HEK293 (cell line): ENCODE results near the gene TGIF1.

Experiments used
- KLF10 ChIP-seq: fragments of 450-650 bp; IDR thresholded peaks from 2 replicates; pipeline ENCODE4 v1.5.1; 2018; ENCODE audit warnings: missing biosample characterization, mild to moderate bottlenecking, missing genetic modification characterization
- SP3 ChIP-seq: fragments of 450-650 bp; formaldehyde crosslinking; IDR thresholded peaks from 2 replicates; pipeline ENCODE4 v1.5.1; 2016; ENCODE audit warnings: missing biosample characterization, missing genetic modification characterization
- ZNF121 ChIP-seq: fragments of 450-650 bp; formaldehyde crosslinking; IDR thresholded peaks from 2 replicates; pipeline ENCODE4 v1.5.1; 2016; ENCODE audit warnings: missing biosample characterization, missing genetic modification characterization
- ZNF221 ChIP-seq: fragments of 450-650 bp; formaldehyde crosslinking; IDR thresholded peaks from 2 replicates; pipeline ENCODE4 v1.5.1; 2017; ENCODE audit warnings: missing biosample characterization, missing genetic modification characterization, borderline replicate concordance
- ZNF48 ChIP-seq: fragments of 450-650 bp; formaldehyde crosslinking; IDR thresholded peaks from 2 replicates; pipeline ENCODE4 v1.5.1; 2016; ENCODE audit warnings: missing biosample characterization, missing genetic modification characterization
- ZNF791 ChIP-seq: fragments of 450-650 bp; formaldehyde crosslinking; IDR thresholded peaks from 2 replicates; pipeline ENCODE4 v1.5.1; 2016; ENCODE audit warnings: missing biosample characterization, missing genetic modification characterization
- ZNF830 ChIP-seq: fragments of 450-650 bp; IDR thresholded peaks from 2 replicates; pipeline ENCODE4 v1.5.0; 2018; ENCODE audit warnings: missing biosample characterization, missing genetic modification characterization, low read depth, mild to moderate bottlenecking, moderate library complexity
- TF ChIP-seq, protein P1 (sequence below): IDR thresholded peaks from 2 replicates; pipeline ENCODE4 v1.6.1; 2011; ENCODE audit warnings: mild to moderate bottlenecking, low read depth, low read length, borderline replicate concordance
- TF ChIP-seq, protein P2 (sequence below): fragments of 450-650 bp; formaldehyde crosslinking; IDR thresholded peaks from 2 replicates; pipeline ENCODE4 v1.5.1; 2016; ENCODE audit warnings: missing biosample characterization, missing genetic modification characterization
- TF ChIP-seq, protein P3 (sequence below): fragments of 450-650 bp; formaldehyde crosslinking; IDR thresholded peaks from 2 replicates; pipeline ENCODE4 v1.5.1; 2016; ENCODE audit warnings: missing biosample characterization, missing genetic modification characterization
- TF ChIP-seq, protein P4 (sequence below): fragments of 450-650 bp; IDR thresholded peaks from 2 replicates; pipeline ENCODE4 v1.5.1; 2018; ENCODE audit warnings: missing biosample characterization, mild to moderate bottlenecking, missing genetic modification characterization
- TF ChIP-seq, protein P5 (sequence below): fragments of 450-650 bp; formaldehyde crosslinking; IDR thresholded peaks from 2 replicates; pipeline ENCODE4 v1.5.1; 2016; ENCODE audit warnings: missing biosample characterization, missing genetic modification characterization
- TF ChIP-seq, protein P6 (sequence below): fragments of 450-650 bp; formaldehyde crosslinking; IDR thresholded peaks from 2 replicates; pipeline ENCODE4 v1.5.1; 2016; ENCODE audit warnings: missing biosample characterization, missing genetic modification characterization
- TF ChIP-seq, protein P7 (sequence below): fragments of 450-650 bp; formaldehyde crosslinking; IDR thresholded peaks from 2 replicates; pipeline ENCODE4 v1.5.1; 2017; ENCODE audit warnings: missing biosample characterization, missing genetic modification characterization

DNA sequence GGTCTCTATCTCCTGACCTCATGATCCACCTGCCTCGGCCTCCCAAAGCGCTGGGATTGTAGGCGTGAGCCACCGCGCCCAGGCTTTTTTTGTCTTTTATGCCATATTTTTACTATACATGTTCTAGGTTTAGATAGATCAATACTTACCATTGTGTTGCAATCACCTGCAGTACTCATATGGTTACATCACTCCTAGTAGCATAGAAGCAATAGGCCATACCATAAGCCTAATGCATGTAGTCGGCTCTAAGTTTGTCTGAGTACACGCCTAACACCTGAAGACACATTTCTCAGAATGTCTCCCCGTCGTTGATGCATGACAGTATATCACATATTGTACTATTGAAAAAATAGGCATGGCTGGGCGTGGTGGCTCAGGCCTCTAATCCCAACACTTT is 27.1 kb upstream of the TGIF1 start:
- TF ChIP-seq, protein P1, sequence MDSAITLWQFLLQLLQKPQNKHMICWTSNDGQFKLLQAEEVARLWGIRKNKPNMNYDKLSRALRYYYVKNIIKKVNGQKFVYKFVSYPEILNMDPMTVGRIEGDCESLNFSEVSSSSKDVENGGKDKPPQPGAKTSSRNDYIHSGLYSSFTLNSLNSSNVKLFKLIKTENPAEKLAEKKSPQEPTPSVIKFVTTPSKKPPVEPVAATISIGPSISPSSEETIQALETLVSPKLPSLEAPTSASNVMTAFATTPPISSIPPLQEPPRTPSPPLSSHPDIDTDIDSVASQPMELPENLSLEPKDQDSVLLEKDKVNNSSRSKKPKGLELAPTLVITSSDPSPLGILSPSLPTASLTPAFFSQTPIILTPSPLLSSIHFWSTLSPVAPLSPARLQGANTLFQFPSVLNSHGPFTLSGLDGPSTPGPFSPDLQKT, result no peak
- TF ChIP-seq, protein P2, sequence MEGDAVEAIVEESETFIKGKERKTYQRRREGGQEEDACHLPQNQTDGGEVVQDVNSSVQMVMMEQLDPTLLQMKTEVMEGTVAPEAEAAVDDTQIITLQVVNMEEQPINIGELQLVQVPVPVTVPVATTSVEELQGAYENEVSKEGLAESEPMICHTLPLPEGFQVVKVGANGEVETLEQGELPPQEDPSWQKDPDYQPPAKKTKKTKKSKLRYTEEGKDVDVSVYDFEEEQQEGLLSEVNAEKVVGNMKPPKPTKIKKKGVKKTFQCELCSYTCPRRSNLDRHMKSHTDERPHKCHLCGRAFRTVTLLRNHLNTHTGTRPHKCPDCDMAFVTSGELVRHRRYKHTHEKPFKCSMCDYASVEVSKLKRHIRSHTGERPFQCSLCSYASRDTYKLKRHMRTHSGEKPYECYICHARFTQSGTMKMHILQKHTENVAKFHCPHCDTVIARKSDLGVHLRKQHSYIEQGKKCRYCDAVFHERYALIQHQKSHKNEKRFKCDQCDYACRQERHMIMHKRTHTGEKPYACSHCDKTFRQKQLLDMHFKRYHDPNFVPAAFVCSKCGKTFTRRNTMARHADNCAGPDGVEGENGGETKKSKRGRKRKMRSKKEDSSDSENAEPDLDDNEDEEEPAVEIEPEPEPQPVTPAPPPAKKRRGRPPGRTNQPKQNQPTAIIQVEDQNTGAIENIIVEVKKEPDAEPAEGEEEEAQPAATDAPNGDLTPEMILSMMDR, result no peak
- TF ChIP-seq ZNF121 (tag by site-specific recombination) (no peak), ZNF221 (tag by site-specific recombination) (no peak), ZNF48 (tag by site-specific recombination) (no peak), ZNF791 (tag by site-specific recombination) (no peak), KLF10 (no peak), ZNF830 (tag by site-specific recombination) (no peak), SP3 (tag by site-specific recombination) (no peak)
- TF ChIP-seq, protein P3, sequence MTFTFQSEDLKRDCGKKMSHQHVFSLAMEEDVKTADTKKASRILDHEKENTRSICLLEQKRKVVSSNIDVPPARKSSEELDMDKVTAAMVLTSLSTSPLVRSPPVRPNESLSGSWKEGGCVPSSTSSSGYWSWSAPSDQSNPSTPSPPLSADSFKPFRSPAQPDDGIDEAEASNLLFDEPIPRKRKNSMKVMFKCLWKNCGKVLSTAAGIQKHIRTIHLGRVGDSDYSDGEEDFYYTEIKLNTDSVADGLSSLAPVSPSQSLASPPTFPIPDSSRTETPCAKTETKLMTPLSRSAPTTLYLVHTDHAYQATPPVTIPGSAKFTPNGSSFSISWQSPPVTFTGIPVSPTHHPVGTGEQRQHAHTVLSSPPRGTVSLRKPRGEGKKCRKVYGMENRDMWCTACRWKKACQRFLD (tag by site-specific recombination), result no peak
- TF ChIP-seq, protein P4, sequence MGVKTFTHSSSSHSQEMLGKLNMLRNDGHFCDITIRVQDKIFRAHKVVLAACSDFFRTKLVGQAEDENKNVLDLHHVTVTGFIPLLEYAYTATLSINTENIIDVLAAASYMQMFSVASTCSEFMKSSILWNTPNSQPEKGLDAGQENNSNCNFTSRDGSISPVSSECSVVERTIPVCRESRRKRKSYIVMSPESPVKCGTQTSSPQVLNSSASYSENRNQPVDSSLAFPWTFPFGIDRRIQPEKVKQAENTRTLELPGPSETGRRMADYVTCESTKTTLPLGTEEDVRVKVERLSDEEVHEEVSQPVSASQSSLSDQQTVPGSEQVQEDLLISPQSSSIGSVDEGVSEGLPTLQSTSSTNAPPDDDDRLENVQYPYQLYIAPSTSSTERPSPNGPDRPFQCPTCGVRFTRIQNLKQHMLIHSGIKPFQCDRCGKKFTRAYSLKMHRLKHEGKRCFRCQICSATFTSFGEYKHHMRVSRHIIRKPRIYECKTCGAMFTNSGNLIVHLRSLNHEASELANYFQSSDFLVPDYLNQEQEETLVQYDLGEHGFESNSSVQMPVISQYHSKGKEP, result no peak
- TF ChIP-seq, protein P5, sequence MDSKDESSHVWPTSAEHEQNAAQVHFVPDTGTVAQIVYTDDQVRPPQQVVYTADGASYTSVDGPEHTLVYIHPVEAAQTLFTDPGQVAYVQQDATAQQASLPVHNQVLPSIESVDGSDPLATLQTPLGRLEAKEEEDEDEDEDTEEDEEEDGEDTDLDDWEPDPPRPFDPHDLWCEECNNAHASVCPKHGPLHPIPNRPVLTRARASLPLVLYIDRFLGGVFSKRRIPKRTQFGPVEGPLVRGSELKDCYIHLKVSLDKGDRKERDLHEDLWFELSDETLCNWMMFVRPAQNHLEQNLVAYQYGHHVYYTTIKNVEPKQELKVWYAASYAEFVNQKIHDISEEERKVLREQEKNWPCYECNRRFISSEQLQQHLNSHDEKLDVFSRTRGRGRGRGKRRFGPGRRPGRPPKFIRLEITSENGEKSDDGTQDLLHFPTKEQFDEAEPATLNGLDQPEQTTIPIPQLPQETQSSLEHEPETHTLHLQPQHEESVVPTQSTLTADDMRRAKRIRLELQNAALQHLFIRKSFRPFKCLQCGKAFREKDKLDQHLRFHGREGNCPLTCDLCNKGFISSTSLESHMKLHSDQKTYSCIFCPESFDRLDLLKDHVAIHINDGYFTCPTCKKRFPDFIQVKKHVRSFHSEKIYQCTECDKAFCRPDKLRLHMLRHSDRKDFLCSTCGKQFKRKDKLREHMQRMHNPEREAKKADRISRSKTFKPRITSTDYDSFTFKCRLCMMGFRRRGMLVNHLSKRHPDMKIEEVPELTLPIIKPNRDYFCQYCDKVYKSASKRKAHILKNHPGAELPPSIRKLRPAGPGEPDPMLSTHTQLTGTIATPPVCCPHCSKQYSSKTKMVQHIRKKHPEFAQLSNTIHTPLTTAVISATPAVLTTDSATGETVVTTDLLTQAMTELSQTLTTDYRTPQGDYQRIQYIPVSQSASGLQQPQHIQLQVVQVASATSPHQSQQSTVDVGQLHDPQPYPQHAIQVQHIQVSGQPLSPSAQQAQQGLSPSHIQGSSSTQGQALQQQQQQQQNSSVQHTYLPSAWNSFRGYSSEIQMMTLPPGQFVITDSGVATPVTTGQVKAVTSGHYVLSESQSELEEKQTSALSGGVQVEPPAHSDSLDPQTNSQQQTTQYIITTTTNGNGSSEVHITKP, result no peak
- TF ChIP-seq, protein P6, sequence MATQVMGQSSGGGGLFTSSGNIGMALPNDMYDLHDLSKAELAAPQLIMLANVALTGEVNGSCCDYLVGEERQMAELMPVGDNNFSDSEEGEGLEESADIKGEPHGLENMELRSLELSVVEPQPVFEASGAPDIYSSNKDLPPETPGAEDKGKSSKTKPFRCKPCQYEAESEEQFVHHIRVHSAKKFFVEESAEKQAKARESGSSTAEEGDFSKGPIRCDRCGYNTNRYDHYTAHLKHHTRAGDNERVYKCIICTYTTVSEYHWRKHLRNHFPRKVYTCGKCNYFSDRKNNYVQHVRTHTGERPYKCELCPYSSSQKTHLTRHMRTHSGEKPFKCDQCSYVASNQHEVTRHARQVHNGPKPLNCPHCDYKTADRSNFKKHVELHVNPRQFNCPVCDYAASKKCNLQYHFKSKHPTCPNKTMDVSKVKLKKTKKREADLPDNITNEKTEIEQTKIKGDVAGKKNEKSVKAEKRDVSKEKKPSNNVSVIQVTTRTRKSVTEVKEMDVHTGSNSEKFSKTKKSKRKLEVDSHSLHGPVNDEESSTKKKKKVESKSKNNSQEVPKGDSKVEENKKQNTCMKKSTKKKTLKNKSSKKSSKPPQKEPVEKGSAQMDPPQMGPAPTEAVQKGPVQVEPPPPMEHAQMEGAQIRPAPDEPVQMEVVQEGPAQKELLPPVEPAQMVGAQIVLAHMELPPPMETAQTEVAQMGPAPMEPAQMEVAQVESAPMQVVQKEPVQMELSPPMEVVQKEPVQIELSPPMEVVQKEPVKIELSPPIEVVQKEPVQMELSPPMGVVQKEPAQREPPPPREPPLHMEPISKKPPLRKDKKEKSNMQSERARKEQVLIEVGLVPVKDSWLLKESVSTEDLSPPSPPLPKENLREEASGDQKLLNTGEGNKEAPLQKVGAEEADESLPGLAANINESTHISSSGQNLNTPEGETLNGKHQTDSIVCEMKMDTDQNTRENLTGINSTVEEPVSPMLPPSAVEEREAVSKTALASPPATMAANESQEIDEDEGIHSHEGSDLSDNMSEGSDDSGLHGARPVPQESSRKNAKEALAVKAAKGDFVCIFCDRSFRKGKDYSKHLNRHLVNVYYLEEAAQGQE (tag by site-specific recombination), result no peak
- TF ChIP-seq, protein P7, sequence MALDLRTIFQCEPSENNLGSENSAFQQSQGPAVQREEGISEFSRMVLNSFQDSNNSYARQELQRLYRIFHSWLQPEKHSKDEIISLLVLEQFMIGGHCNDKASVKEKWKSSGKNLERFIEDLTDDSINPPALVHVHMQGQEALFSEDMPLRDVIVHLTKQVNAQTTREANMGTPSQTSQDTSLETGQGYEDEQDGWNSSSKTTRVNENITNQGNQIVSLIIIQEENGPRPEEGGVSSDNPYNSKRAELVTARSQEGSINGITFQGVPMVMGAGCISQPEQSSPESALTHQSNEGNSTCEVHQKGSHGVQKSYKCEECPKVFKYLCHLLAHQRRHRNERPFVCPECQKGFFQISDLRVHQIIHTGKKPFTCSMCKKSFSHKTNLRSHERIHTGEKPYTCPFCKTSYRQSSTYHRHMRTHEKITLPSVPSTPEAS (tag by site-specific recombination), result no peak
